IMR-90 (cell line): ENCODE measurements around the gene SLC24A3. TPM values are rescaled to one million over a fixed set of nuclear protein-coding genes. Genes with fewer than 3 reads are reported as not detected.

Source experiments
- ATAC-seq: fragments of 200-7000 bp; cut with Tn5 transposase; 2 replicates; pipeline ENCODE4 v1.9.1; 2020; ENCODE audit warnings: low read depth, mild to moderate bottlenecking, moderate library complexity
- BruUV-seq: library from RNA; stranded (reverse); fragments of 400-500 nt; replicated peaks from 2 replicates; lab custom pipeline; 2021; lab: Mats Ljungman, UMichigan
- CTCF ChIA-PET: fragments of 300-600 bp; formaldehyde crosslinking; extraction: SDS; loops from one replicate; lab custom pipeline; 2021; ENCODE audit warnings: antibody characterized with exemption; lab: Yijun Ruan, JAX
- POLR2A ChIA-PET: fragments of 300-600 bp; sonication (Branson Sonifier 250); formaldehyde crosslinking; loops from one replicate; lab custom pipeline; 2022; ENCODE audit warnings: antibody characterized with exemption; ENCODE audit not compliant: unreplicated experiment; lab: Charles Lee
- DNase-seq: peaks from one replicate; pipeline ENCODE4 v3.0.0; 2013
- H2AFZ ChIP-seq: replicated peaks from 2 replicates; pipeline ENCODE3; 2013; ENCODE audit warnings: low read length, mild to moderate bottlenecking; ENCODE audit not compliant: poor library complexity
- H2AK5ac ChIP-seq: 2 replicates; pipeline ENCODE4 v1.6.1; 2013; ENCODE audit warnings: low read depth, low read length, inconsistent platforms
- H2AK9ac ChIP-seq: replicated peaks from 2 replicates; pipeline ENCODE3; 2013; ENCODE audit warnings: mild to moderate bottlenecking, low read depth, low read length, moderate library complexity; ENCODE audit not compliant: poor library complexity
- H2BK120ac ChIP-seq: 2 replicates; pipeline ENCODE4 v1.6.1; 2013; ENCODE audit warnings: low read depth, low read length, inconsistent platforms
- H2BK15ac ChIP-seq: 3 replicates; pipeline ENCODE4 v1.6.1; 2013; ENCODE audit warnings: low read depth, low read length, inconsistent platforms
- H2BK20ac ChIP-seq: 2 replicates; pipeline ENCODE4 v1.6.1; 2013; ENCODE audit warnings: low read depth, mild to moderate bottlenecking, inconsistent platforms, low read length, moderate library complexity
- H2BK5ac ChIP-seq: 2 replicates; pipeline ENCODE4 v1.6.1; 2013; ENCODE audit warnings: mild to moderate bottlenecking, low read depth, low read length, inconsistent platforms; ENCODE audit not compliant: poor library complexity, severe bottlenecking
- H3K14ac ChIP-seq: replicated peaks from 2 replicates; pipeline ENCODE4 v1.6.1; 2013; ENCODE audit warnings: low read depth, low read length, inconsistent platforms
- H3K18ac ChIP-seq: 2 replicates; pipeline ENCODE4 v1.6.1; 2013; ENCODE audit warnings: low read depth, low read length, control low read depth
- H3K23ac ChIP-seq: 2 replicates; pipeline ENCODE4 v1.6.1; 2013; ENCODE audit warnings: low read depth, low read length, inconsistent platforms
- H3K27ac ChIP-seq: 2 replicates; pipeline ENCODE4 v1.5.1; 2013; ENCODE audit warnings: mild to moderate bottlenecking, control low read depth, low read length; ENCODE audit not compliant: insufficient read depth
- H3K27me3 ChIP-seq: 2 replicates; pipeline ENCODE4 v1.6.1; 2013; ENCODE audit warnings: low read length; ENCODE audit not compliant: control insufficient read depth, insufficient read depth
- H3K36me3 ChIP-seq: 2 replicates; pipeline ENCODE4 v1.6.1; 2013; ENCODE audit warnings: low read length, mixed read lengths; ENCODE audit not compliant: control insufficient read depth, insufficient read depth
- H3K4ac ChIP-seq: 2 replicates; pipeline ENCODE4 v1.6.1; 2013; ENCODE audit warnings: low read depth, low read length, inconsistent platforms
- H3K4me1 ChIP-seq: 2 replicates; pipeline ENCODE4 v1.6.1; 2013; ENCODE audit warnings: low read length, mixed read lengths; ENCODE audit not compliant: control insufficient read depth, insufficient read depth
- H3K4me2 ChIP-seq: 2 replicates; pipeline ENCODE4 v1.6.1; 2013; ENCODE audit warnings: low read depth, mild to moderate bottlenecking, control low read depth, low read length, moderate library complexity
- H3K4me3 ChIP-seq: 2 replicates; pipeline ENCODE4 v1.5.1; 2013; ENCODE audit warnings: low read depth, mild to moderate bottlenecking, control low read depth, low read length, moderate library complexity; ENCODE audit not compliant: insufficient read depth
- H3K56ac ChIP-seq: 2 replicates; pipeline ENCODE4 v1.6.1; 2013; ENCODE audit warnings: low read length, inconsistent platforms; ENCODE audit not compliant: insufficient read depth; ENCODE audit errors: extremely low read depth
- H3K79me1 ChIP-seq, 2 experiments: 2 replicates each; pipeline ENCODE4 v1.6.1; 2013; ENCODE audit warnings: low read length in 2 of 2, inconsistent platforms in 1 of 2, low read depth in 1 of 2
- H3K9ac ChIP-seq: 2 replicates; pipeline ENCODE4 v1.6.1; 2013; ENCODE audit warnings: low read depth, low read length, control low read depth
- H3K9me1 ChIP-seq: 2 replicates; pipeline ENCODE4 v1.6.1; 2013; ENCODE audit warnings: low read length, inconsistent platforms; ENCODE audit not compliant: insufficient read depth
- H3K9me3 ChIP-seq: 2 replicates; pipeline ENCODE4 v1.6.1; 2013; ENCODE audit warnings: low read length; ENCODE audit not compliant: control insufficient read depth, insufficient read depth
- H4K20me1 ChIP-seq: 2 replicates; pipeline ENCODE4 v1.6.1; 2013; ENCODE audit warnings: low read length, inconsistent platforms; ENCODE audit not compliant: insufficient read depth
- H4K5ac ChIP-seq: 2 replicates; pipeline ENCODE4 v1.6.1; 2013; ENCODE audit warnings: mild to moderate bottlenecking, low read depth, low read length, control low read depth
- H4K8ac ChIP-seq, 2 experiments: 2 replicates each; pipeline ENCODE4 v1.6.1; 2013; ENCODE audit warnings: low read depth in 2 of 2, low read length in 2 of 2, control low read depth in 1 of 2, inconsistent platforms in 1 of 2
- H4K91ac ChIP-seq: 2 replicates; pipeline ENCODE4 v1.6.1; 2013; ENCODE audit warnings: low read depth, low read length, inconsistent platforms; ENCODE audit not compliant: insufficient read depth
- BHLHE40 ChIP-seq: fragments of 150-350 bp; IDR thresholded peaks from 2 replicates; pipeline ENCODE4 v1.6.1; 2016; ENCODE audit warnings: mild to moderate bottlenecking, low read depth, low read length
- CEBPB ChIP-seq: IDR thresholded peaks from 2 replicates; pipeline ENCODE4 v1.6.1; 2012; ENCODE audit warnings: low read depth, low read length, improper control_type of control experiment
- CHD1 ChIP-seq: IDR thresholded peaks from 2 replicates; pipeline ENCODE4 v1.6.1; 2012; ENCODE audit warnings: low read depth, low read length, improper control_type of control experiment
- CTCF ChIP-seq: conservative IDR thresholded peaks from 2 replicates; pipeline ENCODE4 v1.5.1; 2012; ENCODE audit warnings: mild to moderate bottlenecking, low read depth, low read length, improper control_type of control experiment
- ELK1 ChIP-seq: fragments of 150-350 bp; IDR thresholded peaks from 2 replicates; pipeline ENCODE4 v1.6.1; 2016; ENCODE audit warnings: low read depth, mild to moderate bottlenecking, low read length, moderate library complexity, borderline replicate concordance
- FOS ChIP-seq: fragments of 150-350 bp; IDR thresholded peaks from 2 replicates; pipeline ENCODE4 v1.6.1; 2016; ENCODE audit warnings: low read depth, low read length
- MAFK ChIP-seq: IDR thresholded peaks from 2 replicates; pipeline ENCODE4 v1.6.1; 2012; ENCODE audit warnings: low read depth, low read length, improper control_type of control experiment
- MAZ ChIP-seq: IDR thresholded peaks from 2 replicates; pipeline ENCODE4 v1.6.1; 2012; ENCODE audit warnings: low read depth, mild to moderate bottlenecking, low read length, improper control_type of control experiment, moderate library complexity, borderline replicate concordance
- MXI1 ChIP-seq: IDR thresholded peaks from 2 replicates; pipeline ENCODE4 v1.6.1; 2012; ENCODE audit warnings: low read depth, mild to moderate bottlenecking, low read length, moderate library complexity, borderline replicate concordance
- NFE2L2 ChIP-seq: fragments of 150-350 bp; IDR thresholded peaks from 2 replicates; pipeline ENCODE4 v1.6.1; 2016; ENCODE audit warnings: low read depth, mild to moderate bottlenecking, low read length
- POLR2A ChIP-seq: IDR thresholded peaks from 2 replicates; pipeline ENCODE4 v1.6.1; 2012; ENCODE audit warnings: mild to moderate bottlenecking, low read depth, low read length
- RAD21 ChIP-seq: IDR thresholded peaks from 2 replicates; pipeline ENCODE4 v1.6.1; 2012; ENCODE audit warnings: low read length, improper control_type of control experiment
- RCOR1 ChIP-seq: IDR thresholded peaks from 2 replicates; pipeline ENCODE4 v1.6.1; 2012; ENCODE audit warnings: mild to moderate bottlenecking, low read length, improper control_type of control experiment; ENCODE audit not compliant: insufficient replicate concordance
- RFX5 ChIP-seq: IDR thresholded peaks from 2 replicates; pipeline ENCODE4 v1.8.0; 2012; ENCODE audit warnings: low read depth, mild to moderate bottlenecking, low read length, moderate library complexity
- SMC3 ChIP-seq: fragments of 150-350 bp; IDR thresholded peaks from 2 replicates; pipeline ENCODE4 v1.6.1; 2016; ENCODE audit warnings: low read depth, mild to moderate bottlenecking, antibody characterized with exemption, low read length, moderate library complexity
- USF2 ChIP-seq: fragments of 150-350 bp; IDR thresholded peaks from 2 replicates; pipeline ENCODE4 v1.6.1; 2017; ENCODE audit warnings: mild to moderate bottlenecking, antibody characterized with exemption, low read length, low read depth
- WGBS, 2 experiments: methylation state at CpG; one replicate each; pipeline versions ENCODE4 v1.1.5 to v1.1.7; 2013; ENCODE audit warnings: missing lambda C conversion rate in 2 of 2; ENCODE audit not compliant: insufficient read length in 1 of 2; ENCODE audit errors: extremely low coverage in 2 of 2; 5-methylcytosine and 5-hydroxymethylcytosine counted together
- dilution Hi-C: fragments of 300-500 bp; cut with HindIII; formaldehyde crosslinking; loops from one replicate; pipeline ENCODE4 v1.14.3; 2018; ENCODE audit warnings: low sequenced_read_pairs; ENCODE audit not compliant: unreplicated experiment
- in situ Hi-C: fragments of 300-500 bp; cut with MboI; formaldehyde crosslinking; loops from 3 replicates; pipeline ENCODE4 v1.14.3; 2019; ENCODE audit warnings: low sequenced_read_pairs, inconsistent platforms, mixed read lengths
- intact Hi-C: fragments of 100-400 bp; cut with micrococcal nuclease; formaldehyde crosslinking; loops from 2 replicates; pipeline ENCODE4 v1.10.0; 2022
- polyA plus RNA-seq, 3 experiments: library from polyadenylated mRNA; depleted of rRNA; stranded (reverse); fragments of >200 nt; gene quantifications; 2 replicates each; pipeline ENCODE4 v1.2.3, GENCODE V29; 2012; ENCODE audit warnings: low replicate concordance in 1 of 3
- total RNA-seq: library from RNA; depleted of rRNA; stranded (reverse); fragments of >200 nt; gene quantifications from 2 replicates; pipeline ENCODE4 v1.2.3, GENCODE V29; 2012

Gene SLC24A3
- total and polyA plus RNA-seq, 2 of the 4 experiments (the other 2 are of a cell fraction), result not detected

GRCh38 chr20:19547547-19547946 is 335.1 kb downstream of the SLC24A3 start:
- no peaks in the 10 kb centered on the region for H3K79me1 ChIP-seq
- no peaks in the 10 kb centered on the region for H3K9me3 ChIP-seq
- ChIA-PET CTCF (no interaction called here), POLR2A (no interaction called here)
- WGBS, 2 experiments, result 35% methylated on average over 4 of the region's 4 CpGs; no CpG with 5 or more reads in 1 of the 2 experiments
- no peak overlapping the region for H3K56ac ChIP-seq
- no peak for ATAC-seq
- in situ Hi-C loops (no loop called here), dilution Hi-C loops (no loop called here), intact Hi-C loops (no loop called here)
- no peak overlapping the region for H3K27ac ChIP-seq
- H4K8ac ChIP-seq, result no peak overlapping the region
- no peak overlapping the region for H2AFZ ChIP-seq
- no peak overlapping the region for H2AK9ac ChIP-seq
- H3K4ac ChIP-seq, result no peak overlapping the region
- H2BK20ac ChIP-seq, result no peak overlapping the region
- no peak overlapping the region for H3K14ac ChIP-seq
- H3K4me2 ChIP-seq, result no peak overlapping the region
- H3K23ac ChIP-seq, result no peak overlapping the region
- H4K91ac ChIP-seq, result no peak overlapping the region
- no peak overlapping the region for H2BK120ac ChIP-seq
- no peaks in the 10 kb centered on the region for H3K36me3 ChIP-seq
- TF ChIP-seq RAD21 (no peak), POLR2A (no peak), USF2 (no peak), MAFK (no peak), CHD1 (no peak), RFX5 (no peak), NFE2L2 (no peak), SMC3 (no peak), ELK1 (no peak), RCOR1 (no peak), CEBPB (no peak), CTCF (no peak), FOS (no peak), MXI1 (no peak), MAZ (no peak), BHLHE40 (no peak)
- DNase-seq, result no peak
- no peak overlapping the region for H2BK5ac ChIP-seq
- no peak overlapping the region for H3K9ac ChIP-seq
- H3K4me1 ChIP-seq, result no peaks in the 10 kb centered on the region
- no peak overlapping the region for H3K4me3 ChIP-seq
- no peak overlapping the region for H2BK15ac ChIP-seq
- no peaks in the 10 kb centered on the region for H3K9me1 ChIP-seq
- no peak overlapping the region for H3K18ac ChIP-seq
- H4K5ac ChIP-seq, result no peak overlapping the region
- no peaks in the 10 kb centered on the region; the same call in 1 of the 2 replicates for H3K27me3 ChIP-seq
- no peaks in the 10 kb centered on the region for H4K20me1 ChIP-seq
- no TSS peak for BruUV-seq
- H2AK5ac ChIP-seq, result no peak overlapping the region
